OCI-M1 (cell line): Measurements from ENCODE around the gene CST6.

Source experiments
- DNase-seq: peaks from one replicate; lab custom pipeline; 2025; lab: John Stamatoyannopoulos, UW

Gene CST6, protein sequence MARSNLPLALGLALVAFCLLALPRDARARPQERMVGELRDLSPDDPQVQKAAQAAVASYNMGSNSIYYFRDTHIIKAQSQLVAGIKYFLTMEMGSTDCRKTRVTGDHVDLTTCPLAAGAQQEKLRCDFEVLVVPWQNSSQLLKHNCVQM

DNA sequence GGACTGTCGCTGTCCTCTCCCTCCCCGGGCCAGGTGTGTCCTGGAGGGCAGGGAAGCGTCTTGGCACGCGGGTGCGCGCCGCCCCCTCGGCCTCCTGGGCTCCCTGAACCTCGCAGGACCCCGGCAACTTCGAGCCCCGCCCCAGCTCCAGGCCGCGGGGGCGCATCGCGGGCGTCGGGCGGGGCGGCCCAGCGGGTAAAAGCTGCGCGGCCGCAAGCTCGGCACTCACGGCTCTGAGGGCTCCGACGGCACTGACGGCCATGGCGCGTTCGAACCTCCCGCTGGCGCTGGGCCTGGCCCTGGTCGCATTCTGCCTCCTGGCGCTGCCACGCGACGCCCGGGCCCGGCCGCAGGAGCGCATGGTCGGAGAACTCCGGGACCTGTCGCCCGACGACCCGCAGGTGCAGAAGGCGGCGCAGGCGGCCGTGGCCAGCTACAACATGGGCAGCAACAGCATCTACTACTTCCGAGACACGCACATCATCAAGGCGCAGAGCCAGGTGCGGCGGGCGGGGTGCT lies at the start of gene CST6:
CST6 (plus strand) TSS at position 224 of the 519 bp plus-strand sequence; CDS start at position 261, 37 bp downstream.
- no peak for DNase-seq

DNA sequence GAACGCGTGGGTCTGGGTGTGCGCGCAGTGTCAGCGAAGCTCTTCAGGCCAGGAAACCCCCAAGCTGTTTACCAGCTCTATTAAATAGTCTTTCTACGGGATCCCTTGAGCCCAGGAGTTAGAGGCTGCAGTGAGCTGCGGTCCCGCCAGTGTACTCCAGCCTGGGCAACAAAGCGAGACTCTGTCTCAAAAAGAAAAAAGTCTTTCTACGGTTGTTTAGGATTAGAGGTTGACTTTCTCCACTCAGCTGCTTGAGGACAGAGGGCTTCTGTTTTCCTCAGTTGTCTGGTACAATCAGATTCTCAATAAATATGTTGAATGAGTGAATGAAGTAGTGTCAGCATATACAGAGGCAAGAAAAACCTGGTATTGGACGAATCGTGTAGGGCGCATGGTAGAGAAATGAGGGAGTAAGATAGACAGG lies 49.7 kb upstream of the CST6 start:
- DNase-seq = no peak

DNA sequence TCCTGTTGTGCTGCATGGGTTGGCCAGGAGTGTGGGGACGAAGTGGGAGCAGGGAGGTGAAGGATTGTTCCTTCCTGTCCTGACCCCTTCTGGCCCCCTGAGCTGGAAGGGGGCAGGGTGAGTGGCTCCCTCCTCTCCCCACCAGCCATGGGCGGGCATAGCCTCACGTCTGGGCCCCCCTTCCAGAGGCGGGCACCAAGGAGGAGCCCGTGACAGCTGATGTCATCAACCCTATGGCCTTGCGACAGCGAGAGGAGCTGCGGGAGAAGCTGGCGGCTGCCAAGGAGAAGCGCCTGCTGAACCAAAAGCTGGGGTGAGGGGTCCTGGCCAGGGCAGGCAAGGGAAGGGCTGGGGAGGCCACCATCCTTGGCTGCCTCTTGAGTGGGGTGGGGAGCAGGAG lies 46.9 kb upstream of the CST6 start:
- no peak for DNase-seq

DNA sequence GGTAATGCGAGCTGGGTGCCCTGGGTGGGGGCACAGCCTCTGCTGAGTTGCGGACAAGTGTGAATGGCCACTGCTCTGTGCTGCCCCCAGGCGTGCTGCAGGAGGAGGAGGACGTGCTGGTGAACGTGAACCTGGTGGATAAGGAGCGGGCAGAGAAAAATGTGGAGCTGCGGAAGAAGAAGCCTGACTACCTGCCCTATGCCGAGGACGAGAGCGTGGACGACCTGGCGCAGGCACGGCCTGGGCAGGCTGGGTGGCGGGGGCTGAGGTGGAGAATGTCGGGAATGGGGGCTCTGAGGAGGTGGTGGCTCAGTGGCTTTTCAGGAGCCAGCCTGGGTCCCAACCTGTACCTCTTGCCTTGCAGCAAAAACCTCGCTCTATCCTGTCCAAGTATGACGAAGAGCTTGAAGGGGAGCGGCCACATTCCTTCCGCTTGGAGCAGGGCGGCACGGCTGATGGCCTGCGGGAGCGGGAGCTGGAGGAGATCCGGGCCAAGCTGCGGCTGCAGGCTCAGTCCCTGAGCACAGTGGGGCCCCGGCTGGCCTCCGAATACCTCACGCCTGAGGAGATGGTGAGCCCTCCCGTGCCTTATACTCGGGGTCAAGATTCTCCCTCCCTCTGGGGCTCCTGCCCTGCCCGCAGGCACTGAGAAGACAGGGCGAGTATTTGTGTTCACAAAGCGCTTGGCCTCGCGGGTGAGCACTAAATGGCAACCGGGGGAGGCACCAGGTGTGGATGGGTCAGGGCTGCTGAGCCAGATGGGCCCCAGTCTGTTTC lies 45.6 kb upstream of the CST6 start:
- DNase-seq = no peak

DNA sequence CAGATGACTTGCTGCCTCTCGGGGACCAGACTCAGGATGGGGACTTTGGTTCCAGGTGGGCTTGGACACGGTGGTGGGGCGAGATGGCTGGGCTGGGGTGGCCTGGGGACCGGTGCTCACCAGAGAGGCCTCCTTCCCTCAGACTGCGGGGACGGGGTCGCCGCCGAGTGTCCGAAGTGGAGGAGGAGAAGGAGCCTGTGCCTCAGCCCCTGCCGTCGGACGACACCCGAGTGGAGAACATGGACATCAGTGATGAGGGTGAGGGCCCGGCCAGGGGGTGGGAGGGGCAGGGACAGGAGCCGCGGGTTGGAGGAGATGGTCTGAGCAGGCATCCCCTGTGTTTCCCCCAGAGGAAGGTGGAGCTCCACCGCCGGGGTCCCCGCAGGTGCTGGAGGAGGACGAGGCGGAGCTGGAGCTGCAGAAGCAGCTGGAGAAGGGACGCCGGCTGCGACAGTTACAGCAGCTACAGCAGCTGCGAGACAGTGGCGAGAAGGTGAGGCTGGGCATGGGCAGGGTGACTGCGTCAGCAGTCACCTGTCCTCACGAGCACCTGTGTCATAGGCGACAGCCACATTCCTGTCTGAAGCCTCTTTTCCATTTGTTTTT lies 44.4 kb upstream of the CST6 start:
- DNase-seq = no peak

DNA sequence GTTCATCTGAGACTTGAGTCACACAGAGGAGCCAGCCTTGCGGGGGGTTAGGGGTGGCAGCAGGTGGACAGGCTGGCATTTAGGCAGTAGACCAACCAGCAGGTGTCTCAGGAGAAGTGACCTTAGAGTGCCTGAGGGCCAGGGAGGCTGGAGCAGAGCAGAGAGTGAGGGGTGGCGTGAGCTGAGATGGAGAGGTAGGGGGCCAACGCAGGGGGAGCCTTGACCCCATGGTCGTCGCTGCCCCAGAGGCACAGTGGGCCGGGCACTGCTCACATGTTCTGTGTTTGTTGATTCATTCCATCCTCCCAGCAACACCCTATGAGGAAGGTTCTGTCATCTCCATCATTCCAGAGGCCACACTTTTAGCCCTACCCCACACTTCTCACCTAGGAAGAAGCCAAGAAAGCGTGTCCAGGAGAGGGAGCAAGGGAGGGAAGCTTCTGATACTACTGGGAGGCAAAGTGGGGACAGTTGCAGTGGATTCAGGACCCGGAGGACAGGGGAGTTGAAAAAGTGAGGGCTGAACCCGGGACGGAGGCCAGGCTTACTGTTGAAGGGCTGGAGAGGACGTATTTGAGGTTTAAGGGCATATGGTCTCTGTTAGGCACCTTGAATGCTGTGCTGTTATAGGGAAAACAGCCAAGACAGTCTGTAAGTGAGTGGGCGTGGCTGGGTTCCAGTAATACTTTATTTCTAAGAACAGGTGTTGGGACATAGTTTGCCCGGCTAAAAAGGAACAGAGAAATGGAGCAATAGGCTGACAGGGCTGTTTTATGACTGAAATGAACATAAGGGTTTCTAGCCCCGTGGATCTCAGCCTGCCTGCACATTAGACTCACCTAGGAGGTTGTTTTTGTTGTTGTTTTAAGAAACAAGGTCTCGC lies 43.0 kb upstream of the CST6 start:
- DNase-seq = no peak

DNA sequence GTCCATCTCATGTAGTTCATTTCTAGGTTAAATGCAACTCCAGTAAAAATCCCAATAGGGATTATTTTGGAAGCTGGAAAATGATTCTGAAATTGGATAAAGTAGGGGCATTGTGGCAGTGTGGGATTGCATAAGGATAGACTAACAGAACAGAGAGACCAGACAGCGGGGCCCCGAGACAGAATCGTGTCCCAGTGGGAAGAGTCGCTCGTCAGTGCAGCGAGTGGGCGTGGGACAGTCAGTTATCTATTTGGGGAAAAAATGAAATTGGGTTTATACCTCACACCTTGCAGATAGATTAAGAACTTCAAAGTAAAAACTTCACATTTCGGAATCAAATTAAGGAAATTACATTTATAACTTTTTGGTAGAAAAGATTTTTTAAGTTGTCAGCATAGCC lies 39.7 kb upstream of the CST6 start:
- no peak for DNase-seq

DNA sequence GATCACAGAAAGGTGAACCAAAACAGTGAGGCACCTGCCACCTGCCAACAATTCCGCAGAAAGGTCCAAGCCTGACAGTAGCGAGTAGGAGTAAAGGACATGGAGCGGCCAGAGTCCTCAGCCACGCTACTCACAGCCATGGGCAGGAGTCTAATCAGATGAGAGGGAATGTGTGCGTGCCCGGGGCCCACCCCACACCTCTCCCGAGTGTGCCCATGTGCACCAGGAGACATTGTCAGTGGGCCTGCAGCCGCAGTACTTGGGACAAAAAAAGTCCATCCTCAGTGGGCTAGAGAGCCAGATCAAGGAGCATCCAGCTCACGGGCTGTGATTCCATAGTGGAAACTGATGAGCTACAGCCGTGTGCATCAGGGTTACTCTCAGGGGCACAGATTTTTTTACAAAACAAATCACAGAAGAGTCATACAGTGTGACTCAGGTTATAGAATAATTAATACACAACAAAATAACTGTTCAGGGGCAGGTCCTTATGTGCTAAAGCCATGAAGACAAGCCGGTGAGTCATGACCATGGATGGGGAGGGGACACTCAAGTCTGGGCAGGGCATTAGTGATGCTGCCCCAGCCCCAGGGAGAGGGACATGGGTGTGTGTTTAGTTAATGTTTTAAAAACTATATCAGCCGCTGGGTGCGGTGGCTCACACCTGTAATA lies 38.2 kb upstream of the CST6 start:
- no peak for DNase-seq

DNA sequence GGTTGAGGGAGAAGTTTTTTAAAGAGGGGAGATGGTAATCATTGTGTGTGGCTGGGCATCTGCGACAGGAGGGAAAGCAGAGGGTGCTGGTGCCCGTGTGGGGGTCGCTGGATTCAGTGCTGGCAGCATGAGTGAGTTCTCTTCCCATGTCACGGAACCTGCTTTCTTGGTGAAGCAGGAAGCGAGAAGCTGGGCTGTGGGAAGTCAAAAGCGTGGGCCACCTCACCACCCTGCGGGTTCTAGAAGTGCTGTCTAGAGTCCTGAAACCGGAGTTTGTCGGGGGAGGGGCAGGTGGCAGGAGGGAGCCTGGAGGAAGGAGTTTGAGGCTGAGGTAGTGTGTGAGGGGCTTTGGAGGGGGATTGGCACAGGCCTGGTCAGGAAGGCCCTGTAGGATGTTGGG lies 36.0 kb upstream of the CST6 start:
- no peak for DNase-seq

DNA sequence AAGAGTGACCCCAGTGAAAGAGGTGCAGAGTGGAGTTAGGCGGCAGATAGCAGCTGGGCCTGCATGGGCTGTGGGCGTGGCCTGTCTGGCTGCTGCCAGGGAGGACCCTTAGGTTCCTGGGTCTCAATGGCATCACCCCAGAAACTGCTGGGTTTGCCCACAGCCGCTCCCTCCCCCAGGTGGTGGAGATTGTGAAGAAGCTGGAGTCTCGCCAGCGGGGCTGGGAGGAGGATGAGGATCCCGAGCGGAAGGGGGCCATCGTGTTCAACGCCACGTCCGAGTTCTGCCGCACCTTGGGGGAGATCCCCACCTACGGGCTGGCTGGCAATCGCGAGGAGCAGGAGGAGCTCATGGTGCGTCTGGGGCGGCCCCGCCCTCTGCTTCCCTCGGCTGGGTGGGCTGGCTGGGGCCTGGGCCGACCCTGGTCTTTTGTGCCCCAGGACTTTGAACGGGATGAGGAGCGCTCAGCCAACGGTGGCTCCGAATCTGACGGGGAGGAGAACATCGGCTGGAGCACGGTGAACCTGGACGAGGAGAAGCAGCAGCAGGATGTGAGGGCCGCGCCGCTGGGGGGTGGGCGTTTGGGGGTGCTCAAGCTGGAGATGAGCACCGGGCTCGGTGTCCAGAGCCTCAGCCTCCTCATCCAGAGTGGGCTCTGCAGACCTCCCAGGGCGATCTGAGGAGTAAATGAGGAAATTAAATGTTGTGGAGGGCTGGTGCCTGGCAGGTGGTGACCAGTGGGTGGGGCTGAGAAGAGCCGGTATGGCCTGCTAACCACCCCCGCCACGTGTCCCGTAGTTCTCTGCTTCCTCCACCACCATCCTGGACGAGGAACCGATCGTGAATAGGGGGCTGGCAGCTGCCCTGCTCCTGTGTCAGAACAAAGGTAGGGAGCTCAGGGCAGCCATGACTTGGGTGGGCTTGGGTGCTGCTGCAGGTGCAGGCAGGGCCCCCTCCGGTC lies 35.3 kb upstream of the CST6 start:
- no peak for DNase-seq

DNA sequence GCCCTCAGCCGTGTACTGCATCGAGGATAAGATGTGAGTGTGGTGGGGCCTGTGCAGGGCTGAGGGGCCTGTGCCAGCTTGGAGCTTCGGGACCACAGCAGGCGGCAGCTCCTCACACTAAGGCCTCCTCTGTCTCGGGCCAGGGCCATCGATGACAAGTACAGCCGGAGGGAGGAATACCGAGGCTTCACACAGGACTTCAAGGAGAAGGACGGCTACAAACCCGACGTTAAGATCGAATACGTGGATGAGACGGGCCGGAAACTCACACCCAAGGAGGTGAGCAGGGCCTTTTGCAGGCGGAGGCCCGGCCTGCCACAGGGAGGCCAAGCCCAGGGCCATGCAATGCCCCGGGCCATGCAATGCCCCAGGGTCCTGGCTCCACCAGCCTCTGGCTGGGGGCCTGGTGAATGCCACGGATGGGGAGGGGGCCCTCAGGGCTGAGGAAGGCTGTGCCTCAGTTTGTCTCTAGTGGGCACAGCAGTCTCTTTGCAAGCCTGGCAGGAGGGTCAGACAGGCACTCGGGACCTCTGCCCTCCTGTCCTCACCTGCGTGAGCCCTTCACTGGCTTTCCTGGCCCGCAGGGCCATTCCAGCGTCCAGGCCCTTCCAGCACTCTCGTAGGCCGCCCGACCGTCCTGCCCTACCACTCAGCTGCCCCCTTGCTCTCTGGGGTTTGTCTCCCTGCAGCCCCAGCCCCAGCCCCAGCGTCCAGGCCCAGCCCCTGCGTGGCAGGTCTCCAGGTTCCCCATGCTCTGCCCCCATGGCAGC lies 34.0 kb upstream of the CST6 start:
- DNase-seq = no peak

DNA sequence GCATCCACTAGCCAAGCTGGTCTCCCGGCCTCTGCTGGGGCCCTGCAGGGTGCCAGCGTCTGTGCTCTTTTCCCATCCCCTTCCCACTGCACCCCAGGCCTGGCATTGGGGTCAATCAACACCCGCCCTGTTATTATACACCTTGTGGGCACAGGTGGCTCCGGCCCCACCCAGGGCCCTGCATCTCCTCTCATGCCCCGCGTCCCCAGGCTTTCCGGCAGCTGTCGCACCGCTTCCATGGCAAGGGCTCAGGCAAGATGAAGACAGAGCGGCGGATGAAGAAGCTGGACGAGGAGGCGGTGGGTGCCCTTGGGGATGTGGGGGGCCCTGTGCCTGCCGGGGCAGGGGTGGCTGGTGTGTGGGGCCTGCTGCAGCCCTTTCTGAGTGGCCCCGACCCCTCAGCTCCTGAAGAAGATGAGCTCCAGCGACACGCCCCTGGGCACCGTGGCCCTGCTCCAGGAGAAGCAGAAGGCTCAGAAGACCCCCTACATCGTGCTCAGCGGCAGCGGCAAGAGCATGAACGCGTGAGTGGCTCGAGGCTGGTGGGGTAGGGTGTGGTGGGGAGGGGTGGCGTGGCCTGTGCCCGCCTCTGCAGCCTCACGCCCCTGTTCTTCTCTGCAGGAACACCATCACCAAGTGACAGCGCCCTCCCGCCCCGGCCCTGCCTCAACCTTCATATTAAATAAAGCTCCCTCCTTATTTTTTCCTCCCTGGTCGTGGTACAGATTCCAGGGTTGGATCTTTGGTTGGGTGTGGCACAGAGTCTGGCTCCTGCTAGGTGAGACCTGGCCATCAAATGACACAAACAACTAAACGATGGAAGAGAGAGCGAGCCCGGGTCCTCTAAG lies 33.2 kb upstream of the CST6 start:
- no peak for DNase-seq

DNA sequence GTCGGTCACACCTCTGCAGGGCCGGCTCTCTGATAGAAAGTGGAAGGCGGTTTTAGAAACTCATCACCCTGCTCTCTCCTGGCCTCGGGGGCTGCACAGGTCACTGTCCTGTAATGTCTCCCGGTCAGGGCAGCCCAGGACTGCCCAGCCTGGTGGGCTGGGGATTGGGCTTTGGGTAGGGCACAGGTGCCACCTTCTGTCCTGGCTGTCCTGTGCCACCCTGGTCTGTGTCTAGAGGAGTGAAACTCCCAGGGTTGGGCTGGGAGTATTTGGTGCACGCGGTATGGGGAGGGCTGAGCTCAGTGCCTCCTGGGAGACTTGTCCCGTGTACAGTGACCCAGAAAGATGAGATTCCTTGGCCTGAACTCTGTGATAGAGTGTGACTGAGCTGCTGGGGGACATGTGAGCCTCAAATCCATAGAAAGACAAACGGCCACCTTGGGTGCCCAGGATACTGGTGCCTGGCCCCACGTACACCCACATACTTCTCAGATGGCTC lies 32.5 kb upstream of the CST6 start:
- DNase-seq = no peak

DNA sequence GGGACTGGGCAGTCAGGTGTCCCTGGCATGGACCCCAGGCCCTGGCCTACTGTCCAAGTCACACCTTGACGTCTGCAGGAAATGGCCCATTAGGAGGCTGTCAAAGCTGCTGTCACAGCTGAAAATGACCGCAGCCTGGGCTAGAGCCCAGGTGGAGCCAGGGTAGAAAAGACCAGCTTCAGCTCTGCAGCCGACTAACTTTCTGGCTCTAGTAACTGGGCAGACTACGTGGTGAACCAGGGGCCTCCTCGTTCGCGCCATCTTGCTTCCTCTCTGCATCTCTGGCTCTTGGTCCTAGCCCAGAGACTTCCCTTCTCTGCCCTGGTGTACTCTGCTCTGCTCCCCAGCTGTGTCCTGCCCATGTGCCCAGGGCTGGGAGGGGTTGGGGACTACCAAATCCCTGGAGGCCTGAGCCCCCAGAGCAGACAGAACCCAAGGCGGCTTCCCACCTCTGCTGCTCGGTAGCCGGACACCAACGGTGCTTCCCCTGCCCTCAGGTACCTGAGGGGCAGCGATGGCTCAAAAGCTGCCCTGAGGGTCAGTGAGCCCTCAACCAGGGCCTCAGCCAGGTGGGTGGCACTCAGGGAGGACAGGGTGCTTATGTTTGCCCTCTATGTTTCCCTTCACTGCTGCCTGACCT lies 30.6 kb upstream of the CST6 start:
- no peak for DNase-seq

DNA sequence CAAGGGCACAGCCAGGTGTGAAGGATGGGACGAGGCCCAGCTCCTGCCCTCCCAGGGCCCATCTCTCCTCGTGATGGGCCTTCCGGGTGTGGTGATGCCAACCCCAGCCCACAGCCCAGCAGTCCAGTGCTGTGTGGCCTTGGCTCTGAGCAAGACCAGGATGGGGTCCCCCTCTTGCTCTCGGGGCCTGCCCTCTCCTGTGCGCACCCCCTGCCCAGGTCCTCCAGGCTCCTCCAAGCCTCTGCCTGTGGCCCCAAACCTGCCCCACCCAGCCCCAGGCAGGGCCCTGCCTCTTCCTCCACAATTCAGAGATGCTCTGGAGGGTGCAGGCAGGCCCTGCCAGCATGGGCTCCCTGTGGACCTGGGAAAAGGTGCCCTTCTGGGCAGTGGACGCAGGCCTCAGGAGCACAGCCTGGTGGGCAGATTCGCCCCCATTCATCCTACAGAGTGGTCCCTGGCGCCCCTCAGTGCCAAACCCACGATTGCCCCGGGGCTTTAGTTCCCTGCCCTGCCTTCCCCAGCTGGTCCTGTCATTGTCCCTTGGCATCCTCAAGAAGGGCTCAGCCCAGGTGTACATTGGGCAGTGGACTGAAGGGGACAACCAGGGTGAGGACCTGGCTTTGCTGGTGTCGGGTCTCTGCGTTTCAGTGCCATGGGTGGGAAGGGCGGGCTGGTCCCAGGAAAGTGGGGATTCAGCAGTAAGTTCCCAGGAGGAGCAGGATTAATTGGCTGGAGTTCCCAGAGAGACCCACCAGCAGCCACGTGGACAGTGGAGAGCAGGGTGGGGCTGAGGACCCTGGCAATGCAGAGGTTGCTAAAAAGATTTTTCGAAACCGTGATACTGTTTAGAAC lies 29.6 kb upstream of the CST6 start:
- no peak for DNase-seq

DNA sequence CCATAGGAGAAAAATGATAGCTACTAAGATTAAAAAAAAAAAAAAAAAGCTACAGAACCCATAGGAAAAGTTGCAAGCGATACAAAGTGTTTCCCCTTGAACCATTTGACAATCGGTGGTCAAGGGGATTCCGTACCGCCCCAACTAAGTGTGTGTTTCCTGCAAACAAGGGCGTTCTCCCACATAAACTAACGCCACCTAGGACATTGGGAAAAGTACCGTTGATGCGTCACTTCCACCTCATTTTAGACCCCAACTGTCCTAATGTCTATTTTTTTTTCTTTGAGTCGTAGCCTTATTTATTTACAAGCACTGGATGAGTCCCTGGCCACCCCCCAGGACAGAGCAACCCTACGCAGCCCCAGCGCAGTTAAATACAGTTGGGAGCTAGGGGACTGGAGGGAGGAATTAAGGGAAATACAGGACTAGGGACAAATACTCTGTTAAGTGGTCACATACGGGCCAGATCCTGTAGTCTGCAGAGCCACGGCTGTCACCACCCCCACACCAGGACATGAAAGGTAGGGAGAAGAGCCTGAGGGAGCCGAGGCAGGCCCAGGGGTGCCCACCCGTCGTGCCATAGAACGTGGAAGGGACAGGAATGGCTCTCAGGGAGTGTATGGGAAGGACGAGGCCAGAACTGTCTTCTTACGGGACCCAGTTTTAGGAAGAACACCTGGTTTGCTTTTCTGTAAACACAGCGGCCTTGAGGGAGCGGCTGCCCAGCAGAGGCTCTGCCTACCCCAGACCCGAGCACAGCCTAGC lies 28.8 kb upstream of the CST6 start:
- no peak for DNase-seq
